GM23338 (cell line): Measurements from ENCODE around the gene KIF25. TPM values are rescaled to one million over a fixed set of nuclear protein-coding genes. Genes with fewer than 3 reads are reported as not detected.

Experiments
- ATAC-seq: fragments of 200-7000 bp; cut with Tn5 transposase; 3 replicates; pipeline ENCODE4 v1.9.1; 2020
- DNase-seq: peaks from one replicate; pipeline ENCODE4 v3.0.0-alpha.2; 2015; ENCODE audit warnings: low spot score
- H2AFZ ChIP-seq: fragments of 200-600 bp; sonication (generic); 2 replicates; pipeline ENCODE4 v1.8.0; 2016; ENCODE audit warnings: antibody characterized with exemption, mild to moderate bottlenecking, moderate library complexity
- H3F3A ChIP-seq: fragments of 200-600 bp; sonication (generic); replicated peaks from 2 replicates; pipeline ENCODE4 v1.8.0; 2017; ENCODE audit warnings: antibody characterized with exemption, mixed run types, low read depth
- H3K27ac ChIP-seq: fragments of 200-600 bp; sonication (generic); 2 replicates; pipeline ENCODE4 v1.6.1; 2016; ENCODE audit warnings: low read depth
- H3K27me3 ChIP-seq: fragments of 200-600 bp; sonication (generic); 2 replicates; pipeline ENCODE4 v1.8.0; 2016; ENCODE audit warnings: mild to moderate bottlenecking, mixed run types, moderate library complexity; ENCODE audit not compliant: insufficient read depth
- H3K36me3 ChIP-seq: fragments of 200-600 bp; sonication (generic); 2 replicates; pipeline ENCODE4 v1.8.0; 2016; ENCODE audit warnings: mild to moderate bottlenecking; ENCODE audit not compliant: insufficient read depth
- H3K4me1 ChIP-seq: fragments of 200-600 bp; sonication (generic); 2 replicates; pipeline ENCODE4 v1.8.0; 2016; ENCODE audit warnings: mild to moderate bottlenecking, moderate library complexity; ENCODE audit not compliant: insufficient read depth
- H3K4me2 ChIP-seq: fragments of 200-600 bp; sonication (generic); 2 replicates; pipeline ENCODE4 v1.7.1; 2017; ENCODE audit warnings: mixed run types
- H3K4me3 ChIP-seq: fragments of 200-600 bp; sonication (generic); 2 replicates; pipeline ENCODE4 v1.6.1; 2016; ENCODE audit warnings: mixed run types
- H3K79me2 ChIP-seq: fragments of 200-600 bp; sonication (generic); replicated peaks from 2 replicates; pipeline ENCODE4 v1.8.0; 2017; ENCODE audit warnings: mild to moderate bottlenecking; ENCODE audit not compliant: insufficient read depth
- H3K9me2 ChIP-seq: fragments of 200-600 bp; sonication (generic); 2 replicates; pipeline ENCODE4 v1.8.0; 2017; ENCODE audit not compliant: insufficient read depth
- H4K20me1 ChIP-seq: fragments of 200-600 bp; sonication (generic); replicated peaks from 2 replicates; pipeline ENCODE4 v1.8.0; 2017; ENCODE audit warnings: mild to moderate bottlenecking; ENCODE audit not compliant: insufficient read depth
- H3K27ac Mint-ChIP-seq: 2 replicates; pipeline ENCODE4 v1.8.0; 2020; ENCODE audit warnings: inconsistent platforms, mild to moderate bottlenecking, moderate library complexity, mixed read lengths
- H3K27me3 Mint-ChIP-seq: 3 replicates; pipeline ENCODE4 v1.8.0; 2022; ENCODE audit warnings: low read depth, mild to moderate bottlenecking, moderate library complexity, mixed read lengths, inconsistent platforms; ENCODE audit not compliant: insufficient read depth, poor library complexity
- H3K36me3 Mint-ChIP-seq: 3 replicates; pipeline ENCODE4 v1.8.0; 2021; ENCODE audit warnings: low read depth, mild to moderate bottlenecking, inconsistent platforms, moderate library complexity, mixed read lengths
- H3K4me1 Mint-ChIP-seq: 3 replicates; pipeline ENCODE4 v1.8.0; 2020; ENCODE audit warnings: mild to moderate bottlenecking, inconsistent platforms, mixed read lengths
- H3K4me3 Mint-ChIP-seq: 3 replicates; pipeline ENCODE4 v1.8.0; 2021; ENCODE audit warnings: moderate library complexity, mild to moderate bottlenecking, inconsistent platforms, mixed read lengths
- H3K9me3 Mint-ChIP-seq: 3 replicates; pipeline ENCODE4 v1.8.0; 2020; ENCODE audit warnings: moderate library complexity, mild to moderate bottlenecking, inconsistent platforms, mixed read lengths
- EZH2 ChIP-seq: fragments of 200-600 bp; sonication (generic); IDR thresholded peaks from one replicate; pipeline ENCODE4 v1.8.0; 2017; ENCODE audit warnings: antibody characterized with exemption, mild to moderate bottlenecking, low read depth; ENCODE audit not compliant: unreplicated experiment
- EZH2phosphoT487 ChIP-seq: fragments of 200-600 bp; sonication (generic); IDR thresholded peaks from one replicate; pipeline ENCODE4 v1.8.1; 2018; ENCODE audit warnings: antibody characterized with exemption; ENCODE audit not compliant: unreplicated experiment
- NANOG ChIP-seq: IDR thresholded peaks from 2 replicates; pipeline ENCODE4 v1.6.1; 2016; ENCODE audit warnings: antibody characterized with exemption, borderline replicate concordance
- POLR2AphosphoS5 ChIP-seq: IDR thresholded peaks from 2 replicates; pipeline ENCODE4 v1.6.1; 2016; ENCODE audit warnings: antibody characterized with exemption, low read depth
- STAT1 ChIP-seq: IDR thresholded peaks from one replicate; pipeline ENCODE4 v1.6.1; 2016; ENCODE audit warnings: antibody characterized with exemption; ENCODE audit not compliant: unreplicated experiment
- ZNF331 ChIP-seq: fragments of 250-450 bp; sonication (Bioruptor Pico); IDR thresholded peaks from 2 replicates; pipeline ENCODE4 v1.5.0; 2020; ENCODE audit warnings: low read depth, mild to moderate bottlenecking, moderate library complexity
- polyA plus RNA-seq: library from polyadenylated mRNA; unstranded; fragments of >200 nt; fragmentation: Nextera tagmentation; extraction: Ambion mirVana; gene quantifications from 2 replicates; pipeline ENCODE4 v1.2.1, GENCODE V29; 2016
- total RNA-seq: library from RNA; depleted of rRNA; stranded (reverse); fragments of >200 nt; shearing (Covaris generic); gene quantifications from 2 replicates; pipeline ENCODE4 v1.2.3, GENCODE V29; 2014
- TF ChIP-seq, protein P1 (sequence below): IDR thresholded peaks from 2 replicates; pipeline ENCODE4 v1.6.1; 2016; ENCODE audit warnings: antibody characterized with exemption
- TF ChIP-seq, protein P2 (sequence below), 2 experiments: fragments of 200-600 bp in 1 of 2; sonication (generic) in 1 of 2; conservative IDR thresholded peaks; 2 replicates each; pipeline versions ENCODE4 v1.5.1 to v1.6.1; 2016 to 2017; ENCODE audit warnings: antibody characterized with exemption in 2 of 2, low read depth in 2 of 2, mild to moderate bottlenecking in 2 of 2, moderate library complexity in 1 of 2
- TF ChIP-seq, protein P3 (sequence below): fragments of 250-450 bp; sonication (Bioruptor Pico); IDR thresholded peaks from 2 replicates; pipeline ENCODE4 v1.5.0; 2020; ENCODE audit warnings: mild to moderate bottlenecking, moderate library complexity

The KIF25 gene
- total and polyA plus RNA-seq, 2 experiments from 2014 or later = 0.69 to 0.76 TPM

DNA sequence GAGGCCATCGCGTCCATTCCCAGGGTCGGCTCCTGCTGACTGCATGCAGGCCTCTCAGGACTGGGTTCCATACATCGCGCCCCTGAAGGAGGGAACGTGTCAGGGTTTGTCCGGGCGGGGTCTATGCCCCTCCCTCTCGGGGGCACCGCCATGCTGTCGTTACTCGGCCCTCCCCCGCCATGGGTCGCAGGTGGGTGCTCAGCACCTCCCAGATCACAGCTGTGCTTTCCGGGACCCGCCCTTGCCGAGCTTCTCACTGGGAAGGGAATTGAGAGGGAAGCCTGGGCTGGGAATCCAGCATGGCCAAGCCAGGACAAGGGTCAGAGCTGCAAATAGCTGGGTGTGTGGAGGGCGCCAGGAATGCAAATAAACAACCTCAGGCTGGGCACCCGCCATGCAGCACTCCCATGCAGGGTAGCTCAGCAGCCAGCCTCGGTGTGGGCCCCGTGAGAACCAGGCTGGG, 81.5 kb downstream of the KIF25 start, which contains the start of gene FRMD1 (continued):
- TF ChIP-seq POLR2AphosphoS5 (no peak), EZH2phosphoT487 (no peak), NANOG (no peak), ZNF331 (CRISPR knock-in tag) (no peak)
- TF ChIP-seq, protein P1, sequence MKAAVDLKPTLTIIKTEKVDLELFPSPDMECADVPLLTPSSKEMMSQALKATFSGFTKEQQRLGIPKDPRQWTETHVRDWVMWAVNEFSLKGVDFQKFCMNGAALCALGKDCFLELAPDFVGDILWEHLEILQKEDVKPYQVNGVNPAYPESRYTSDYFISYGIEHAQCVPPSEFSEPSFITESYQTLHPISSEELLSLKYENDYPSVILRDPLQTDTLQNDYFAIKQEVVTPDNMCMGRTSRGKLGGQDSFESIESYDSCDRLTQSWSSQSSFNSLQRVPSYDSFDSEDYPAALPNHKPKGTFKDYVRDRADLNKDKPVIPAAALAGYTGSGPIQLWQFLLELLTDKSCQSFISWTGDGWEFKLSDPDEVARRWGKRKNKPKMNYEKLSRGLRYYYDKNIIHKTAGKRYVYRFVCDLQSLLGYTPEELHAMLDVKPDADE = no peak

DNA sequence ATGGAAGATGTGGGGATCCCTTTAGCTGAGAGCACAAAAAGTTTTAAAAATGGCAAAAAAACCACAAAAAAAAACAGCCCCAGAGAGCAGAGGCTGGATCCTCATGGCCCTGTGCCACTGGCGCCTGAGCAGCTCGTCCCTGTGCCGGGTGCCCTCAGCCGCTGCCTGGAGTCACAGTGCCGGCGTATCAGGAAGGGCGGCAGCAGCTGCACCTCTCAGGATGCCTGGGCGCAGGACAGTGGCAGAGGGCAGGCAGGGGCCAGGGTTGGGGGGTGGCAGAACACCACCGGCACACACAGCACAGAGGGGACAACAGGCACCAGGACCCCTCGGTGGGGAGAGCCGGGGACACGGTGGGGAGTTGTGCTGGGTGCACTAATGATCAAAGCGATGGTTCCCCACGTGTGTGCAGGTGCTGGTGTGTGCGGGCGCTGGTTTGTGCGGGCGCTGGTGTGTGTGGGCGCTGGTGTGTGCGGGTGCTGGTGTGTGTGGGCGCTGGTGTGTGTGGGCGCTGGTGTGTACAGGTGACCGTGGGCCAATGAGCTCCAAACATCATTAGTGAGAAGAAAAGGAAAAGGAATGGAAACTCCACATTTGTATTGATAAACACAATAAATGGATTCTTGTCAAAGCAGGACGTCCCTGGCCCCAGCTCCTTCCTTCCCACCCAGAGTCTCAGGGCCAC, 83.1 kb downstream of the KIF25 start:
- H4K20me1 ChIP-seq = no peaks in the 10 kb centered on the region
- H3K9me2 ChIP-seq = no peaks in the 10 kb centered on the region
- ATAC-seq (no peak), DNase-seq (no peak)
- no peaks in the 10 kb centered on the region for H3K4me1 ChIP-seq
- H3K79me2 ChIP-seq = no peaks in the 10 kb centered on the region
- H3F3A ChIP-seq = no peaks in the 10 kb centered on the region
- no peak overlapping the region for H3K4me3 Mint-ChIP-seq
- H3K27me3 Mint-ChIP-seq = peaks cover 19% of the 10 kb centered on the region
- TF ChIP-seq POLR2AphosphoS5 (no peak), EZH2phosphoT487 (no peak), NANOG (no peak), EZH2 (no peak), ZNF331 (CRISPR knock-in tag) (no peak), STAT1 (no peak)
- TF ChIP-seq, protein P2, sequence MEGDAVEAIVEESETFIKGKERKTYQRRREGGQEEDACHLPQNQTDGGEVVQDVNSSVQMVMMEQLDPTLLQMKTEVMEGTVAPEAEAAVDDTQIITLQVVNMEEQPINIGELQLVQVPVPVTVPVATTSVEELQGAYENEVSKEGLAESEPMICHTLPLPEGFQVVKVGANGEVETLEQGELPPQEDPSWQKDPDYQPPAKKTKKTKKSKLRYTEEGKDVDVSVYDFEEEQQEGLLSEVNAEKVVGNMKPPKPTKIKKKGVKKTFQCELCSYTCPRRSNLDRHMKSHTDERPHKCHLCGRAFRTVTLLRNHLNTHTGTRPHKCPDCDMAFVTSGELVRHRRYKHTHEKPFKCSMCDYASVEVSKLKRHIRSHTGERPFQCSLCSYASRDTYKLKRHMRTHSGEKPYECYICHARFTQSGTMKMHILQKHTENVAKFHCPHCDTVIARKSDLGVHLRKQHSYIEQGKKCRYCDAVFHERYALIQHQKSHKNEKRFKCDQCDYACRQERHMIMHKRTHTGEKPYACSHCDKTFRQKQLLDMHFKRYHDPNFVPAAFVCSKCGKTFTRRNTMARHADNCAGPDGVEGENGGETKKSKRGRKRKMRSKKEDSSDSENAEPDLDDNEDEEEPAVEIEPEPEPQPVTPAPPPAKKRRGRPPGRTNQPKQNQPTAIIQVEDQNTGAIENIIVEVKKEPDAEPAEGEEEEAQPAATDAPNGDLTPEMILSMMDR (conservative IDR thresholded peaks at IDR 0.05; ENCODE audit: low read depth in 2 of 2) = no peak
- TF ChIP-seq, protein P3, sequence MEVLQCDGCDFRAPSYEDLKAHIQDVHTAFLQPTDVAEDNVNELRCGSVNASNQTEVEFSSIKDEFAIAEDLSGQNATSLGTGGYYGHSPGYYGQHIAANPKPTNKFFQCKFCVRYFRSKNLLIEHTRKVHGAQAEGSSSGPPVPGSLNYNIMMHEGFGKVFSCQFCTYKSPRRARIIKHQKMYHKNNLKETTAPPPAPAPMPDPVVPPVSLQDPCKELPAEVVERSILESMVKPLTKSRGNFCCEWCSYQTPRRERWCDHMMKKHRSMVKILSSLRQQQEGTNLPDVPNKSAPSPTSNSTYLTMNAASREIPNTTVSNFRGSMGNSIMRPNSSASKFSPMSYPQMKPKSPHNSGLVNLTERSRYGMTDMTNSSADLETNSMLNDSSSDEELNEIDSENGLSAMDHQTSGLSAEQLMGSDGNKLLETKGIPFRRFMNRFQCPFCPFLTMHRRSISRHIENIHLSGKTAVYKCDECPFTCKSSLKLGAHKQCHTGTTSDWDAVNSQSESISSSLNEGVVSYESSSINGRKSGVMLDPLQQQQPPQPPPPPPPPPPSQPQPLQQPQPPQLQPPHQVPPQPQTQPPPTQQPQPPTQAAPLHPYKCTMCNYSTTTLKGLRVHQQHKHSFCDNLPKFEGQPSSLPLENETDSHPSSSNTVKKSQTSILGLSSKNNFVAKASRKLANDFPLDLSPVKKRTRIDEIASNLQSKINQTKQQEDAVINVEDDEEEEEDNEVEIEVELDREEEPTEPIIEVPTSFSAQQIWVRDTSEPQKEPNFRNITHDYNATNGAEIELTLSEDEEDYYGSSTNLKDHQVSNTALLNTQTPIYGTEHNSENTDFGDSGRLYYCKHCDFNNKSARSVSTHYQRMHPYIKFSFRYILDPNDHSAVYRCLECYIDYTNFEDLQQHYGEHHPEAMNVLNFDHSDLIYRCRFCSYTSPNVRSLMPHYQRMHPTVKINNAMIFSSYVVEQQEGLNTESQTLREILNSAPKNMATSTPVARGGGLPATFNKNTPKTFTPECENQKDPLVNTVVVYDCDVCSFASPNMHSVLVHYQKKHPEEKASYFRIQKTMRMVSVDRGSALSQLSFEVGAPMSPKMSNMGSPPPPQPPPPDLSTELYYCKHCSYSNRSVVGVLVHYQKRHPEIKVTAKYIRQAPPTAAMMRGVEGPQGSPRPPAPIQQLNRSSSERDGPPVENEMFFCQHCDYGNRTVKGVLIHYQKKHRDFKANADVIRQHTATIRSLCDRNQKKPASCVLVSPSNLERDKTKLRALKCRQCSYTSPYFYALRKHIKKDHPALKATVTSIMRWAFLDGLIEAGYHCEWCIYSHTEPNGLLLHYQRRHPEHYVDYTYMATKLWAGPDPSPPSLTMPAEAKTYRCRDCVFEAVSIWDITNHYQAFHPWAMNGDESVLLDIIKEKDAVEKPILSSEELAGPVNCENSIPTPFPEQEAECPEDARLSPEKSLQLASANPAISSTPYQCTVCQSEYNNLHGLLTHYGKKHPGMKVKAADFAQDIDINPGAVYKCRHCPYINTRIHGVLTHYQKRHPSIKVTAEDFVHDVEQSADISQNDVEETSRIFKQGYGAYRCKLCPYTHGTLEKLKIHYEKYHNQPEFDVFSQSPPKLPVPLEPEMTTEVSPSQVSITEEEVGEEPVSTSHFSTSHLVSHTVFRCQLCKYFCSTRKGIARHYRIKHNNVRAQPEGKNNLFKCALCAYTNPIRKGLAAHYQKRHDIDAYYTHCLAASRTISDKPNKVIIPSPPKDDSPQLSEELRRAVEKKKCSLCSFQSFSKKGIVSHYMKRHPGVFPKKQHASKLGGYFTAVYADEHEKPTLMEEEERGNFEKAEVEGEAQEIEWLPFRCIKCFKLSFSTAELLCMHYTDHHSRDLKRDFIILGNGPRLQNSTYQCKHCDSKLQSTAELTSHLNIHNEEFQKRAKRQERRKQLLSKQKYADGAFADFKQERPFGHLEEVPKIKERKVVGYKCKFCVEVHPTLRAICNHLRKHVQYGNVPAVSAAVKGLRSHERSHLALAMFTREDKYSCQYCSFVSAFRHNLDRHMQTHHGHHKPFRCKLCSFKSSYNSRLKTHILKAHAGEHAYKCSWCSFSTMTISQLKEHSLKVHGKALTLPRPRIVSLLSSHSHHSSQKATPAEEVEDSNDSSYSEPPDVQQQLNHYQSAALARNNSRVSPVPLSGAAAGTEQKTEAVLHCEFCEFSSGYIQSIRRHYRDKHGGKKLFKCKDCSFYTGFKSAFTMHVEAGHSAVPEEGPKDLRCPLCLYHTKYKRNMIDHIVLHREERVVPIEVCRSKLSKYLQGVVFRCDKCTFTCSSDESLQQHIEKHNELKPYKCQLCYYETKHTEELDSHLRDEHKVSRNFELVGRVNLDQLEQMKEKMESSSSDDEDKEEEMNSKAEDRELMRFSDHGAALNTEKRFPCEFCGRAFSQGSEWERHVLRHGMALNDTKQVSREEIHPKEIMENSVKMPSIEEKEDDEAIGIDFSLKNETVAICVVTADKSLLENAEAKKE (CRISPR knock-in tag) = no peak
- no peak overlapping the region for H2AFZ ChIP-seq
- no peak overlapping the region for H3K27ac ChIP-seq
- H3K4me3 ChIP-seq = no peak overlapping the region
- no peaks in the 10 kb centered on the region for H3K9me3 Mint-ChIP-seq
- H3K27ac Mint-ChIP-seq = no peak overlapping the region
- no peaks in the 10 kb centered on the region for H3K36me3 ChIP-seq
- H3K4me2 ChIP-seq = no peak overlapping the region
- H3K27me3 ChIP-seq = no peaks in the 10 kb centered on the region
- H3K4me1 Mint-ChIP-seq = peaks cover 21% of the 10 kb centered on the region
- no peaks in the 10 kb centered on the region for H3K36me3 Mint-ChIP-seq
